GM19452 (cell line): ENCODE measurements around the gene SLIT2.

ENCODE experiments used
- ATAC-seq: cut with Tn5 transposase; IDR thresholded peaks from one replicate; pipeline ENCODE4 v1.9.1; 2021; ENCODE audit not compliant: unreplicated experiment

SLIT2 gene

DNA sequence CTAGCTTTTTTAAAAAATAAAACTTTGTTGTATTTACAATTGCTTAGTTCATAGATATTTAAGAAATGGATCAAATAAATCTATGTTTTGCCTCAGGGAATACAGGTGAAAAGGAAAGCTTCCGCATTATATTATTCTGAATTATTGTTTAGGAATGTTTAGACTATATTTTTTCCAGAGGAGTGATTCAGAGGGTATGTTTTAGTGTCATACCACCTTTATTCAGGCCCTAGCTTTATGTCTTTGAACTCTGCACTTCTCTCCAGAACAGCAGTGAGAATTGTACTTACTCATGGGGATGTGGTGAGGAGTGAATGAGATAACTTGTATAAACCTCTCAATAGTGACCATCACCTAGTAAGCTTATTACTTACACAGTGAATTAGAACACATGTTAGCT lies 14.0 kb downstream of the SLIT2 start:
- no peak for ATAC-seq

DNA sequence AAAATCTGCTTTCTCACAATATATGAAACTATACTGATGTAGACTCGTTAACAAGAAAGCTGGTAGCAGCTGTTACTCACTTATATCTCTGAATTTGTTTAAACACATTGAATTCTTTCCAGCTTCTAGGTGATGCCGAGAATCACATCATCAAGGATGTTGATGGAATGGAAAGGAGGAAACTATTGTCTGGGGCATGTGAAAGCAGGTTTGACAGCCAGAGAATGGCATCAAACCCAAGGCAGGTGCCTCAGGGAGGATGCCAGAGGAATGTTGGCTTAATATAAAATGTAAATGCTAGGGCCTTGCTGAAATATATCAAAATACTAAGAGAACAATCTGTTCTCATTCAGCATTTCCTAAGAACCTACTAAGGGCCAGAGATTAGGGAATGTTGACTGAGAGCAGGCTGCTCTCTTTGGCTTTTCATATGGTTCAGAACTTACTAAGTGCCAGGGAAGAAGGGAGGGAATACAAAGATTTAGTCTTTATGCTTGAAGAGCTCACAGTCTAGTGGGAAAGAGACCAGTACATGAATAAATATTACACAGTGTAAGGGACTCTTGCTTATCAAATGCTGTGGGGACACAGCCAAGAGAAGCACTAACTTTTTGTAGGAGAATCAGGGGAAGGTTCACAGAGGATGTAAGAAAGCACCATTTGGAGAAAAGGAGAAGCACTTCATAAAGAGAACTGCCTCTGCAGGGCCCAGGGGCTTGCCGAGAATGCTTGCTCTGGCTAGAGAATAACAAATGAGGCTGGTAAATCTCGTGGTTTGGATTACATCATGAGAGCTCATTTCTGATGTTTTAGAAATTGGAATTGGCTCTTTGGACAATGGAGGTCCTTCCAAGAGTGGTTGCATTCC lies 14.7 kb downstream of the SLIT2 start:
- no peak for ATAC-seq

DNA sequence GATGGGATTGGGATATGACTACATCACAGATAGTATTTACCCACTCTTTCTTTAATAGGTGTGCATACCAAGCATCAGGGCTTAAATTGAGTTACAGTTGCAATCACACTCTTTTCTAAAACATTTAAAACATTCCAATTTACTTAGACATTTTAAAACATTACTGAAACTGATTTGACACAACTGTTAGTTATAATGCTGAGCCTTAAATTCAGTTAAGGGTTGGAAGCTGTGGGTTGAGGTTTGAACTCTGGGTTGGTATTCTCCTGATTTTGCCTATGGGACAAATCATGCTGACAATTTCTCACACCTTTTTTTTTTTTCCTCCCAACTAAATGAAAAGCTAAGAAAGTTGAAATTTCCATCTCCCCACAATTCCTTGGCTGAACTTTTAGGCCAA lies 16.3 kb downstream of the SLIT2 start:
- ATAC-seq: no peak

DNA sequence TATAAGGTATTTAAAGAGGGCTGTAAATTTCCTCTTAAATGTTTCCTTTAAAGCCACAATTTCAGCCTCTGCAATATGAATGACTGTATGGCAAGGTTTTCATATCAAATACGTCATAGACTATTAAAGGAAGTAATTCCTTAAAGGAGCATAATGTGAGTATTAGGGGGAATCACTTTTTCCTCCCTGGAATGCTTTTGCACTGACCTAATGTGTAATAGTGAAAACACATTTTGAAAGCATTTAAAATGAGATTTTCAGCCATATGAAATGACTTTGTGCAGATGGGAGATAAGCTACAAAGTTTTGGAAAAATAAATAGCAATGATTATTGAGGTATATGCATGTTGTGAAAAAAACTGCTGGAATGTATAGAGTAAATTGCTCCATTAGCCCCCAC lies 17.6 kb downstream of the SLIT2 start:
- ATAC-seq: no peak

DNA sequence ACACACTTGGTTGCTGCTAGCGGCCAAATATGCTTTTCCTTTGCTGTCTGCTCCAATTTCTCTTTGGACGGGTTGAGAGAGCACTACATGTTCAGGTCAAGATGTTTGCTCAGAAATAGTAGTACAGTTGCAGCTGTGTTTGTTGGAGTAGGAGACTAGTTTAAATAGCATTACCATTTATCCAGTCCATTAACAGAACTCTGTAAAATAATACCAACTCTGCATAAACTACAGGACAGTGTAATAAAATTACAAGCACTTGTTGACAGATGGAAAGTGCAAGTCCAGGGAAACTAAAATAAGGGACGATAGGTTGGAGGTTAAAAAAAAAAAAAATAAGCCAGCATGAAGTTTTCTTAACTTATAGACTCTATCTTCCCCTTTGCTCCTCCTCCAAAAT lies 20.2 kb downstream of the SLIT2 start:
- no peak for ATAC-seq

DNA sequence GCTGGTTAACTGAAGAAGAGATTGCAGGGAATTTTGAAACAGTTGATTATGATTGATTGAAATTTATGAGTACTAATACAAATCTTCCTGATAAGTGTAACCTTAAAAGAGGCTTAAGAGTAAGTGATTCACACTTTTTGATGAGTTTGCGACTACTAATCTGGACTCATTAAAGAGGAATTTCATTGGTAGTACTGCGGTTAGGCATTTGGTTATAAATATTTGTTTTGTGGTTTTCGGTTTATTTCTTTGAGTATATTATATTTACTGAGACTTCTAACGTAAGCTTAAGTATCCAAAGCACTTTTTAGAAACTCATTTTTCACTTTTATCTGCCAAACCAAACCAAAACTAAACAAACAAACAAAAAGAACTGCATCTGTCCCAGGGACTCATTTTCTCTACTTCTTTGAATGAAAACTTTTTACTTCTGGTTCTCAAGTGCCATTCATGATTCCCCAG lies 20.7 kb downstream of the SLIT2 start:
- no peak for ATAC-seq

DNA sequence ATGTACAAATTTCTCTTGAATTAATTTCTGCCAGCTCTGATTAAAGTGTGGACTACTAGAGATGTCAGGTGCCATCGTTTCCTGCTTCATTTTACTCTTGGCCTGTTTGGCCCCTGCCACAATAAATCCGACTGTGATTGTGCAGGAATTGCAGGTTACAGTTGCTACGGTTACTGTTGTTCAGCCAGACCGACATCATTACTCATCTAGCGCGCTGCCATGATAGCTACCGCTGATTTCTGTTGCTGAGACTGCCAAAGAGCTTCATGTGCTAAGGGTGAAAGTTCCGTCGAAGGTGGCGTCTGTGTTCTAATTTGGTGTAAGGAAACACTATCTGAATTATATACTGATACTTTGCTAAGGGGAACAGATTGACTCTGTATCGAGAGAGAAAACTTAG lies 22.1 kb downstream of the SLIT2 start:
- no peak for ATAC-seq

DNA sequence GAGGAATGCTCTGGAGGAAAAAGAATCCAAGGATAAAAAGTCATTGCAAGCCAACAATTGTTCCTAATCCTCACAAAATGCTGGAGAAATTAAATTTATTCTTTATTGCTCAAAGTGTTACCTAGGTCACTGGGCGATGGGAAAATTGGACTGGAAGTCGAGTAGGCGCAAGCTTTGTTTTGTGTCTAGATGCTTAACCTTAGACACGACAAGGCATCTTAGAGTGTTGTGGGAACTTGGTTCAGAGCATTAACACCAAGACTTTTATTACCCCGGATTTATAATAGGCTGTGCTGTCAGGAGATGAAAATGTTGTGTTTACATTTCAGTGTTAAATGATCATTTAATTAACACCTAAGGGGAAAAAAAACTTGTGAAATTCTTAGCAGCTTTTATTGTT lies 25.1 kb downstream of the SLIT2 start:
- no peak for ATAC-seq

DNA sequence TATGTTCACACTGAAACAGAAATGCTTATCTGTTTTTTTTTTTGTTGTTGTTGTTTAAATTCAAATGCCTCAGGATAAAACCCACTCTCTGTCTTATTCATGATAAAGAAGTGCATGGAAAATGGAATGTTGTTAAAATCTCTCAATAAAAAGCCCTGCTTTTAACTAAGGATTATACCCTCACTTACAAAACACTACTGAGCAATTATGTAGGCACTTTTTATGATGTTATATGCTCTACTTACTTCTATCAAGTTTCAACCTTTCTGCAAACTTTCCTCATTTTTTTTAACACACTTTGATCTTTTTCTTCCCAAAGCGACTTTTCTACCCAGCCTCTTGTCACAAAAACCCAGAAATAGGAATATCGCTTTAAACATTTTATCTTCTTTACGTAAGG lies 26.5 kb downstream of the SLIT2 start:
- no peak for ATAC-seq

DNA sequence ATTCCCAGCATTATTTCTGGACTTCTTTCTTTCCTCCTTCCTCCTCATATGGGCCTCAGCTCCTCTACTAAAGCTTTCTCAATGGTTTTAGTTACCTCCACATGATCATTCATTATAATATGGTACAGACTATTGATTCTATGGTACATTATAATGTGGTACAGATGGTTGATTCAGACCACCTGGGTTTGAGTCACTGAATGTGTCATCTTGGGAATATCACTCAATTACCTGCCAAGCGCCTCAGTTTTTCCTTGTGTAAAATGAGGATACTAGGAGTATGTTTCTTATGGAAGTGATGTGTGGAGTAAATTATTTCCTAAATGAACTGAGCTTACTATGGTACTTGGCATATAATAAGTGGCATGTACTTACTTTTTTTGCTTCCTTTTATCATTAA lies 27.7 kb downstream of the SLIT2 start:
- no peak for ATAC-seq

DNA sequence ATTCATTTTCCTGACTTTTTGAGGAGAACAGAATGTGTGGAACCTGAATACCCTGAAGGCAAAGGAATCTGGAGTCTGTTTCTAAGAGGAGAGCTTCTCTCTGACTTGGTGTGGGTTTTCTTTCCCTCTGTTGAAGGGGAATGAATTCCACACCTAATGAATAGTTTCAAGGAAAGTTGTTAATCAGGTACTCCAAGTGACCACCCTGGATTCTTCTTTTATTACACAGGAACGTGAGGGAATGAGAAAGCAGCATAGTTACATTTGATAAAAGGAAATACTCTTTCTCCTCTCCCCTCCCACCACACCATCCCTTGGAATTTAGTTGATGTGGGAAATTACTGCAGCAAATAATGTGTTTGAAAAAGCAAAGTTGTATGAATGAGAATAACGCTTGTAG lies 29.7 kb downstream of the SLIT2 start:
- ATAC-seq: no peak

DNA sequence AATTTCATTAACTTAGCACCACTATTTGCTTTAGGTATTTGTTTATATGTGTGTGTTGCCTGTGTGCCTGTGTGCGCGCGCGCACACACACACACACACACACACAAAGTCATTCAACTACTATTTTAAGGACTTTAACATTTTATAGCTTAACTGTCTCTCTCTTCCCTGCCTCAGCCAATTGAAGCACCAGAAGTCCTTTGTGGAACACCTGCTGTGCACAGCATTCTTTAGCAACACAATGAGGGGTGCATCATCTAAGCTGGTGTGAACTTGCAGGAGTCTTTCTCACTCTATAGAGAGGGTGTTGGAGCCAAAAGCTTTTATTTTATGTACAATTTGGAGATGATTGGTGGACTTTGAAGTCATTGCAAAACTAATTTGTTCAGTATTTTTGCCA lies 31.3 kb downstream of the SLIT2 start:
- ATAC-seq: no peak

DNA sequence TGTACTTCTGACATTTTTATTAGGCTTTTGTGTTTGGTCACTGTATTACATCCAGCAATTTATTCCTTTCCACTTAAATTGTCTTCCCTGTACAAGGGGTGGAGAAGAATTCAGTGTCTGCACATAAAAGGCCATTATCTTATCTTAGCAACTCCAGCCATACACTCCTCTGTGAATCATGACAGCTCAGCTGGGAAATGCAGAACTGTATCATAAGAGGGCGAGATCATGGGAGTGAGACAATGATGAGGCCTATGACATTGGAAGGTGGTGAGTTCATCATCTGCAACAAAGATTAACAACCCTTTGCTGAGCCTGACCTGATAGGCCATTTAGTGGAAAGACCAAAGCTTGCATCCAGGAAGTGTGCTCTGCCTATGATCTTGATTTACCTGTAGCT lies 33.3 kb downstream of the SLIT2 start:
- no peak for ATAC-seq

DNA sequence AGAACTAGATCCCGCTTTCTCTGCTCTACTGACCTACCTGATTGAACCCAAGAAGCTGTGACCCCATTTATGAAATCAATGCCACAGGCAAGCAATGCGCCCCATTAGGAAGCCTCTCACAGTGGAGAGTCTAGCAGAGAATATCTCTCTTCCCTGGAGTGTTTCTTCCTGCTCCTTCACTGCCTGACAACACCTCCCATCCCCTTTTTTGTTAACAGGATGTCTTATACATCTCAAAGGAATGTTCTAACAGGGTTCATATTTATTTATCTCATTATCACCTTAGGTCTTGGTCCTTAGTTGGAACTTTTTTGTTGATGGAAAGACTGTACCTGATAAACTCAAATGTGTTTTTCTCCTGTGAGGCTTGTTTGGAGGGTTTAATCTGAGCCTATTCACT lies 35.5 kb downstream of the SLIT2 start:
- no peak for ATAC-seq

DNA sequence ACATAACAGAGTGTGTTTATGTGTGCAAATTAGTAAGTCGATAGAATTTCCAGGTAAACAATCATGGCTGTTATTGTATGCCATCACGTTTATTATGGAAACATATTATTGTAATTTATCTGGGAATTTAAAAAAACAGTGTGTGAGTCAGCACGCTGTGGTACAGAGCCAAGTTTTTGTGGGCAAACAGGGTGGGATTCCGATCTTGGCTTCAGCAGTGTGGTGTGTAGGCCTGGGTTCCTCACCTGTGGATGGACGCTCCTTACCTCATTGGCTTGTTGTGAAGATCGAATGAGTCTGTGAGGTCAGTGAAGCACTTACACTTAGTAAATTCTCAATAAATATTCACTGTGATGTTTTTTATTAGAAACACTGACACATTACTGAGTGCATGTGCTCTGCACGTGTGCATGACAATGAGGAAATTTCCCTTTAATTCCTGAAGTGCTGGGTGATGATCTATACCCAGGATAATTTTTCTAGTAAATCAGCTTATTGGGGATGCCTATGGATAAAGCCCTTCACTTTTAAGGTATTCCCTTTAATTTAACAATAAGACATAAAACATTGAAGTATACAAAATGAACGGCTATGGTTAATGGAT lies 36.4 kb downstream of the SLIT2 start:
- ATAC-seq: no peak

DNA sequence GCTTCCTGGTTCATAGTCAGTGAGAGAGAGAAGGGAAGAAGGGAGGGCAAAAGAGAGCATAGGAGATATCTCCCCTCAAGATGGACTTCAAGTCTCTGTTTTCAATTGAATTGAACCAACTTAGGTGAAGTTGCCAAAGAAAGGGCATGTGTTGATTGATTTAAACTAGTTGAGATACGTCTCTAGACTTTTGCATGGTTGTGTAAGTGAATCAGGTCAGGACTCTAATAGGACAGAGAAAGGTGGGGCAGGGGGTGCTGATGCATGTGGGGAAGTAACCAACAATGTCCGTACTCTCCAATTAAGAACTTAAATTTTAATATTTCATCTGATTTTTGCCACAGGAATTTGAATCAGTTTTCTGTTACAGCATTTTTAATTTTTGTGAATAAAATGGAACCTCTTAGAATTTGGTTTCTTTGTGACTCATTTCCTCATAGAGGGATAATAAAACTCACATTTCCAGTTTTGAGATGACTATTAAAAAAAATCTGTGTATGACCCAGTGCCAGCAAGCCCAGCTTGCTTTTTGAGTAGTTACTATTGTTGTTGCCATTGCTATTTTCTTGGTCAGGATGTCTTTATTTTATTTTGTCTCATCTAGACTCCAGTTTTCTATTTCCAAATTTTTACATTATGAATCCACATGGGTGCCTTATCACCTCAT lies 37.3 kb downstream of the SLIT2 start:
- ATAC-seq: no peak

DNA sequence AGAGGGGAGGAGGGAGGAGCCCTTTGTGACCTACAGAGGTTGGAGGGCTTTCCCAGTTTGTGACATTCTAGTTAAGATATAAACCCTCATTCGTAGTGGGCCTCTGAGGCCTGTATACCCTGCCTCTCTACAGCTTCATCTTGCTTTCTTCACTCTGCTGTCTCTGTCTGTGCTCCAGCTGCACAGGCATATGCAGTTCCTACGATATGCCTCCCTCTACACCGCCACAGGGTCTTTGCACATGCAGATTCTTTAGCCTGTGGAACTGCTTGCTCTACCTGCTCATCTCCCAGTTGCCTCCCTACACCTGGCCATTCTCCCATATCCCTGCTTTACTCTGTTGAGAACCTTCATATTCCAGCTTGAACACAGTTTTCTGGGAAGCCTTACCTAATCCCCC lies 38.1 kb downstream of the SLIT2 start:
- ATAC-seq: no peak

DNA sequence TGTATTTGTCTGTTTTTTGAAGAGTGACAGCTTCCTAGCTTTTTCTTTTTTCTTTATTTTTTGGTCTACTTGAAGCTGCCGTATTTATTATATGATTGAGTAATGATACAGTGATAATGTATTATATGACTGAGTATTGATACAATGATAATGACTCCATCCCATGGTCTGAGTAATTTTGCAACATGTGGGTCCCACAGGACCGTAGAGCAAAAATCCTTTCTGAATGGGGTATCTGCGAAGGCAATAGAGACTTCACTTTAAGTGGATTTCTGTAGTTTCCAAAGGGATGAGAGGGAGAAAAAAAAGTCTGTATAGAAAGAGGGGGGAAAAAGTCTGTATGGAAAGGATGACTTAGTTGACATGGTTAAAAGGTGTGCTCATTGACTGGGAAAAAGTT lies 41.0 kb downstream of the SLIT2 start:
- no peak for ATAC-seq

DNA sequence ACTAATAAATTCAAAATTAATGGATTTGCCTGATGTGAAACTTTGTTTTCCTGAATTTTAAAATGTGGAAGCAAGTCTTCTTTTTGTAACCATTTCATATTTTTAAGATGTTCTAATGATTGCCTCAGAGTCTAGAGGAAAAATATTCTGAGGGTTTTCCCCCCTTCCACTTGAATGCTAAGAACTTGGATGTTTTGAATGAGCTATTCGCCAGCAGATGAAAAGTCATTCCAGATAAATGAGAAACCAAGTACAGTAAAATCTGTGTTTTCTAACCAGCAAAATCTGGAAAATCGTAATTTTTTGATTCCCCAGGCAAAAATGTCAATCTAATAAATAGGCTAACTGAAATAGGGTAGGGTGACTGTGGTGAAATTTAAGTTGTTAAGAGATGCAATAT lies 45.6 kb downstream of the SLIT2 start:
- ATAC-seq: no peak

DNA sequence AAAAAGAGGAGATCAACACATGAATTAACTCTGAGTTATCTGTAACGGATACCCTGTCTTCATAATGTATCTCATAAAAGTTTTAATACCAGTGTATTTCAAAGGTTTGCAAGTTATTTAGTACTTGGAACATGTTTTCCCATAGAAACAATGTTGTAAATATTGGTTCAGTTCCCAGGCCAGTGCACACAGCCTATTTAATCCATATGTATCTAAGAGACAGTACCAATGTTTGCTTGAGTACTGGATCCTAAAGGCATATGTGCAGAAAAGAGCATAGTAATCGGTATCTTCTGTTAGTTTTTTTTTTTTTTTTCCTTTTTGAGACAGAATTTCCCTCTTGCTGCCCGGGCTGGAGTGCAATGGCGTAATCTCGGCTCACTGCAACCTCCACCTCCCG lies 46.1 kb downstream of the SLIT2 start:
- ATAC-seq: no peak

DNA sequence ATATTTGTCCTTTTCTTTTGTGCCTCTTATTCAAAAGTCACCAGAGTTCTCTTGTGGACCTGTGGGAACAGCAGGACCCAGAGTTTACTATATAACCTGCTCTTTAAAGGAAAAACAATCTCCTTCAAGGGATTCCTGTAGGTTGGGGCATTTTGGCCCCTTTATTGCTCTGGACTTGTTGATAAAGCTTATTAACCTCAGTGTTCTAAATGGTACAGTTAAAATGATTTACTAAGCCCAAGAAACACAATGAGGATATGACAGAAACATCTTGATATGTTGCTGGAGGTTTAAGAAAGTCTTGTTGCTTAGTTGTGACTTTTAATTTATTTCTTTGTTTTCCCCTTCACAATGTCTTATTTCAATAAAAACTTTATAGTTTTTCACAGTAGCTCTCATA lies 46.8 kb downstream of the SLIT2 start:
- ATAC-seq: no peak

DNA sequence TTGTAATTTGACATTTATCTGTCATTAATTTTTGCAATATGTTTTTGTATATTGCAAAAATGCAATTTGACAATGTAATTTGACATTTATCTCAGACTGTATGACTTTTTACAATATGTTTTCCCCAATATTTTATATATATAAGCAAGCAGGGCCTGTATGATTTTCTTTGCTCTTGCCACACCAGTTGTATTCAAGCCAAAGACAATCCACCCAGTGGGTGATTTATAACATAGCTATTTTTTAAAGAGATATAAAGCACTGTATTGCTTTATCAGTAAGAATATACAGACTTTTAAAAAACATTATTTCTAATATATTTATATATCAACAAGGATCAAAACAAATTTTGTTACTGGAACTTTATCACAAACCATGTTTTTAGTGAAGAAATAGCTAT lies 47.3 kb downstream of the SLIT2 start:
- ATAC-seq: no peak
